ENCODE measurements around the gene TSHR. TPM values are rescaled to one million over a fixed set of nuclear protein-coding genes. Genes with fewer than 3 reads are reported as not detected.

The TSHR gene
- total RNA-seq, 1 experiment from 2014 or later: not detected

DNA sequence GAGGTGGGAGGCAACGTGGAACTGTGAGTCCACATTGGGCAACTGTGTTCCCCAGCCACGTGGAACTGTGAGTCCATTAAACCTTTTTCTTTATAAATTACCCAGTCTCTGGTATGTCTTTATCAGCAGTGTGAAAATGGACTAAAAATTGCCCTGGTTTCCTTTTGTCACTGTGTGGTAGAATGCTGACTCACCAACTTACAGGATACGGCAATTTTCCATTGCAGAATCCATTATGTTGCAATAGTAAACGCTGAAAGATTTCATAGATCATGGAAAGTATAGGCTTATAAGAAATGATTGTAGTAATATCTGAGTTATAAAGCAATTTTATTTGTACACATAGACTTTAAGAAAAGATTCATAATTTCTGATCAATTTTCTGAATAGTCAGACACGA is 172.4 kb downstream of the TSHR start:
- H3K36me3 Mint-ChIP-seq (ENCODE audit: insufficient read depth in 1 of 3, low read depth in 3 of 3): no peaks in the 10 kb centered on the region
- TF ChIP-seq, protein P1, sequence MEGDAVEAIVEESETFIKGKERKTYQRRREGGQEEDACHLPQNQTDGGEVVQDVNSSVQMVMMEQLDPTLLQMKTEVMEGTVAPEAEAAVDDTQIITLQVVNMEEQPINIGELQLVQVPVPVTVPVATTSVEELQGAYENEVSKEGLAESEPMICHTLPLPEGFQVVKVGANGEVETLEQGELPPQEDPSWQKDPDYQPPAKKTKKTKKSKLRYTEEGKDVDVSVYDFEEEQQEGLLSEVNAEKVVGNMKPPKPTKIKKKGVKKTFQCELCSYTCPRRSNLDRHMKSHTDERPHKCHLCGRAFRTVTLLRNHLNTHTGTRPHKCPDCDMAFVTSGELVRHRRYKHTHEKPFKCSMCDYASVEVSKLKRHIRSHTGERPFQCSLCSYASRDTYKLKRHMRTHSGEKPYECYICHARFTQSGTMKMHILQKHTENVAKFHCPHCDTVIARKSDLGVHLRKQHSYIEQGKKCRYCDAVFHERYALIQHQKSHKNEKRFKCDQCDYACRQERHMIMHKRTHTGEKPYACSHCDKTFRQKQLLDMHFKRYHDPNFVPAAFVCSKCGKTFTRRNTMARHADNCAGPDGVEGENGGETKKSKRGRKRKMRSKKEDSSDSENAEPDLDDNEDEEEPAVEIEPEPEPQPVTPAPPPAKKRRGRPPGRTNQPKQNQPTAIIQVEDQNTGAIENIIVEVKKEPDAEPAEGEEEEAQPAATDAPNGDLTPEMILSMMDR (conservative IDR thresholded peaks at IDR 0.05): no peak
- no peak overlapping the region for H4K5ac ChIP-seq (ENCODE audit: insufficient read length, low read depth, low read length)

More for the DNA sequence above, 172.4 kb downstream of the TSHR start:
- H3K27ac Mint-ChIP-seq: no peak overlapping the region
- Histone ChIP-seq H3K18ac (ENCODE audit: insufficient read length, low read depth, low read length) (no peak overlapping the region), H3K27ac (ENCODE audit: insufficient read length, low read depth, low read length) (no peak overlapping the region), H3K4me1 (ENCODE audit: insufficient read depth, low read length) (no peaks in the 10 kb centered on the region), H3K9ac (ENCODE audit: extremely low read depth, insufficient read length, low read length) (no peak overlapping the region), H2BK15ac (ENCODE audit: low read depth, low read length) (no peak overlapping the region), H3K14ac (ENCODE audit: insufficient read depth, low read length) (no peak overlapping the region), H3K23me2 (ENCODE audit: insufficient read length, low read depth, low read length, poor library complexity, severe bottlenecking) (no peaks in the 10 kb centered on the region), H3K23ac (ENCODE audit: insufficient read length, low read depth, low read length) (no peak overlapping the region), H3K79me1 (ENCODE audit: insufficient read depth, low read depth, low read length, poor library complexity, severe bottlenecking) (no peaks in the 10 kb centered on the region), H4K20me1 (ENCODE audit: control insufficient read depth, insufficient read depth, insufficient read length) (no peaks in the 10 kb centered on the region), H3K4me2 (ENCODE audit: insufficient read depth, insufficient read length, low read length) (no peak overlapping the region), H2BK120ac (ENCODE audit: low read depth, low read length, poor library complexity, severe bottlenecking) (no peak overlapping the region), H3K56ac (ENCODE audit: insufficient read length, low read depth, low read length) (no peak overlapping the region), H2BK12ac (ENCODE audit: insufficient read length, low read depth, low read length) (no peak overlapping the region), H2BK5ac (ENCODE audit: insufficient read length, low read length) (no peak overlapping the region), H2AFZ (ENCODE audit: low read length) (no peak overlapping the region), H3K27me3 (ENCODE audit: insufficient read depth, low read length) (no peaks in the 10 kb centered on the region), H4K91ac (ENCODE audit: insufficient read length, low read depth, low read length) (no peak overlapping the region), H2BK20ac (ENCODE audit: low read depth, low read length, poor library complexity, severe bottlenecking) (no peak overlapping the region), H4K8ac (replicated peaks; ENCODE audit: insufficient read length, low read depth, low read length) (no peak overlapping the region), H3K4ac (ENCODE audit: low read depth, low read length) (no peak overlapping the region), H3K79me2 (ENCODE audit: insufficient read depth, low read length) (no peaks in the 10 kb centered on the region), H3T11ph (ENCODE audit: low read length) (no peak overlapping the region), H3K9me3 (ENCODE audit: control insufficient read depth, low read depth, low read length) (no peaks in the 10 kb centered on the region), H2AK5ac (ENCODE audit: insufficient read length, low read length) (no peak overlapping the region)
- H3K4me1 Mint-ChIP-seq: no peaks in the 10 kb centered on the region
- no peak for DNase-seq
- no peaks in the 10 kb centered on the region; the same call in 1 of the 2 replicates for H3K27me3 Mint-ChIP-seq (ENCODE audit: low read depth)
- WGBS (ENCODE audit: extremely low coverage, insufficient read length, low lambda C conversion rate): no CpG with 5 or more reads among the region's 5 CpGs
- H3K4me3 Mint-ChIP-seq: no peak overlapping the region
- H3K9me3 Mint-ChIP-seq: no peaks in the 10 kb centered on the region

All from H9 (cell line).